Measurements from ENCODE around the gene LY6G6C.

LY6G6C gene

DNA sequence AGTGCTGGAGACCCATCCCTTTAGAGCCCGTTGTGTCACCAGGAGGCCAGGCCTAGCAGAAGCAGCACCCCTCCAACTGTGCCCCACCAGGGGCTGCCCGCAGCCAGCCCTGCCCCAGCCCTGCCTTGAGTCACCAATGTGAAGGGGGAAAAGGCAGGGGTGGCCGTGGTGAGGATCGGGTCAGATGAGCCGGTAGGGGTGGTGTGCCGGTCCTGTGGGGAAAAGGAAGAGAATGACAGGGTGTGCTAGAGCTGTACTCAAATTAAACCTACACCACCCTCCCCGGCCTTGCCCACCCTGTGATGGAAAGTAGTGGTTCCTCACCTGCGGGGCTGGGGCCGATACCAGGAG is 44.0 kb upstream of the LY6G6C start:
- Histone ChIP-seq H3K27ac (no peak overlapping the region), H3K4me3 (no peak overlapping the region)
- DNase-seq (ENCODE audit: low spot score) = no peak
- TF ChIP-seq, protein P1, sequence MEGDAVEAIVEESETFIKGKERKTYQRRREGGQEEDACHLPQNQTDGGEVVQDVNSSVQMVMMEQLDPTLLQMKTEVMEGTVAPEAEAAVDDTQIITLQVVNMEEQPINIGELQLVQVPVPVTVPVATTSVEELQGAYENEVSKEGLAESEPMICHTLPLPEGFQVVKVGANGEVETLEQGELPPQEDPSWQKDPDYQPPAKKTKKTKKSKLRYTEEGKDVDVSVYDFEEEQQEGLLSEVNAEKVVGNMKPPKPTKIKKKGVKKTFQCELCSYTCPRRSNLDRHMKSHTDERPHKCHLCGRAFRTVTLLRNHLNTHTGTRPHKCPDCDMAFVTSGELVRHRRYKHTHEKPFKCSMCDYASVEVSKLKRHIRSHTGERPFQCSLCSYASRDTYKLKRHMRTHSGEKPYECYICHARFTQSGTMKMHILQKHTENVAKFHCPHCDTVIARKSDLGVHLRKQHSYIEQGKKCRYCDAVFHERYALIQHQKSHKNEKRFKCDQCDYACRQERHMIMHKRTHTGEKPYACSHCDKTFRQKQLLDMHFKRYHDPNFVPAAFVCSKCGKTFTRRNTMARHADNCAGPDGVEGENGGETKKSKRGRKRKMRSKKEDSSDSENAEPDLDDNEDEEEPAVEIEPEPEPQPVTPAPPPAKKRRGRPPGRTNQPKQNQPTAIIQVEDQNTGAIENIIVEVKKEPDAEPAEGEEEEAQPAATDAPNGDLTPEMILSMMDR (IDR thresholded peaks at IDR 0.05) = no peak

DNA sequence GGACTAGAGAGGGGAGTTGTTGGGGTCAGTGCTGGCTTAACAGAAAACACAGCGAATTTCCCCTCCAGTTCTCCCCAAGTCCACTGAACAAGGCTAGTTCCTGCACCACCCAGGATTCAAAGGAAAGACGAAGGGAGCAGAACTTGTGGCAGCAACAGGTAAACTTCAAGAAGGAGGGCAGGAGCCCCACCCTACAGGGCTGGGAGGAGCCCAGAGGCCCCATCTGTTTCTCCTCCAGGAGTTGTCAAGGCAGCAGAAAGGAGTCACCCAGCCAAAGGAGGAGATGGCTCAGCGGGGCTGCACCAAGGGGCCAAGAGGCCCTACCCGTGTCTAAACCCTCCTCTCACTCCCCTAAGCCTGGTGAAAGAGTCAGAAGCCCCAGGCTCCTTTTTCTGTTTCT is 42.7 kb upstream of the LY6G6C start:
- no peak overlapping the region for H3K4me3 ChIP-seq
- TF ChIP-seq, protein P1 (IDR thresholded peaks at IDR 0.05) = no peak
- H3K27ac ChIP-seq = no peak overlapping the region
- DNase-seq (ENCODE audit: low spot score) = no peak

DNA sequence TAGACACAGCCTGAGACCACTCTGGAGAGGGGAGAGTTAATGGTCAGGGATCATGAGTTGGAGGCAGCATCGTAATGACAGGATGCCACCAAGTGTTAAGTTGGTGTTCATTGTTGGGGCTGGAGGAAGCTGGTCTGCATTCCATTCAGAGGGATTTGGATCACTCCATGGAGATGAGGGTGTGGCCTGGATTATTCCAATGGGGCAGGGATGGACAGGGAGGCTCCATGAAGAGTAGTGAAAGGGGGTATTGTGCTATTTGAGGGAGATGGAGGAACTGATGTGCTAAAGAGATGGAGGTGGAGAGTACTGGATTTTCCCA is 42.0 kb upstream of the LY6G6C start:
- no peak overlapping the region for H3K4me3 ChIP-seq
- TF ChIP-seq, protein P1 (IDR thresholded peaks at IDR 0.05) = no peak
- no peak for DNase-seq (ENCODE audit: low spot score)
- no peak overlapping the region for H3K27ac ChIP-seq

DNA sequence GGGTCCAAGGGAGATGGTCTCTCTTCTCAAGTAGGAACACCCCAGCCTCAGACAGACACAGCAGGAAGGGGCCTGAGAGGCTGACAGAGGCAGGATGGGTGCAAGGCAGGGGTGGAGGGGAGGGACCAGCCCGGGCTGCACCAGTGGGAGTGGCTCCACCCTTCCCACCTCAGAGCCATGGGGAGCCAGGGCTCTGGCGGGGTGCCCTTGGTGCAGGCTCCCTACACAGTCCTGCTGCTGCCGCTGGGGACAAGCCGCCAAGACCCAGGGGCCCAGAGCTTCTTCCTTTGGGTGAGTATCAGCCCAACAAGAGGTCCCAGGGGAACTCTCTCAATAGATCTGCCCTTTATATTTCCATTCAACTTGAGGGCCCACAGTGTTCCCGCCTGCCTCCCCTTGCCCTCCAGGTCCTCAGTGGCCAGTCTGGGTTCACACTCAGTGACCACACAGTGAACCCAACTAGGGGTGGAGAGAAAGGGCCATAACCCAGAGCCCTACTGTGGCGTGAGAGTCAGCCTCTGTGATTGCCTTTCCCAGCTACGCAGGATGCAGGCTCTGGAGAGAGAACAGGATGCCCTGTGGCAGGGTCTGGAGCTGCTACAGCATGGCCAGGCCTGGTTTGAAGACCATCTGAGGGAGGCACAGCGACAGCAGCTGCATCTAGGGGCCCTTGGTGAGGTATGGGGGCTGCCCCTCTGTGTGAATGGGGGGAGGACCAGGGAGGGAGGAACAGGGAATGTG is 41.5 kb upstream of the LY6G6C start:
- no peak overlapping the region for H3K27ac ChIP-seq

DNA sequence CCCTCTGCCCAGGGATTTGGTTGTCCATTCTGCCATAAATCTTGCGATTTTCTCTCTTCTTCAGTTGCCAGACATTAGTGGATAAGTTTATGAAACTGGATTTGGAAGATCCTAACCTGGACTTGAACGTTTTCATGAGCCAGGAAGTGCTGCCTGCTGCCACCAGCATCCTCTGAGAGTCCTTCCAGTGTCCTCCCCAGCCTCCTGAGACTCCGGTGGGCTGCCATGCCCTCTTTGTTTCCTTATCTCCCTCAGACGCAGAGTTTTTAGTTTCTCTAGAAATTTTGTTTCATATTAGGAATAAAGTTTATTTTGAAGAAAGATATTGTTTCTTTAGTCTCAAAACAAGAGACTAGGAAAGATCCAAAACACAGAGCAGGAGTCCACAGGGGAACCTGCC is 40.8 kb upstream of the LY6G6C start, which contains the start of gene SAPCD1:
TSS of gene SAPCD1 (plus strand) at position 301 of the 400 bp plus-strand sequence. CDS start 399 bp downstream, outside the sequence.
- Histone ChIP-seq H3K27ac (no peak within 1 kb of the TSS), H3K4me3 (no peak within 1 kb of the TSS)
- no peak for DNase-seq (ENCODE audit: low spot score)
- TF ChIP-seq, protein P1 (IDR thresholded peaks at IDR 0.05) = no peak

More for the DNA sequence above, 41.5 kb upstream of the LY6G6C start:
- DNase-seq (ENCODE audit: low spot score) = no peak
- TF ChIP-seq, protein P1 (IDR thresholded peaks at IDR 0.05) = no peak
- no peak overlapping the region for H3K4me3 ChIP-seq

DNA sequence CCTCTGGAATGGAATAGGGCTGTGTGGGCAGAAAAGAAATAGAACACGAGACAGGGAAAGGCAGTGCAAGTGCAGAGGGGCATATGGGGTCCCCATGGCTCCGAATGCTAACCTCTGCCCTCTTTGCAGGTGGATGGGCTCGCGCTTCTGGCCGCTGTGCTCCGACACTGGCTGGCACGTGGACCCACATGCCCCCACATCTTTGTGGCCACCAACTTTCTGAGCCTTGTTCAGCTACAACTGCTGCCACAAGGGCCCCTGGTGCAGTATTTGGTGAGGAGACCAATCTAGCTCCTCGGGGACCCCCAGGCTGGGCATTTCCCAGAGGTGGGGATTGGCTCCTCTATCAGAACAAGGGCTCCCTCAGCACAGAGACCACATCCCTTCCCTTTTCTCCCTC is 39.8 kb upstream of the LY6G6C start:
- no peak overlapping the region for H3K4me3 ChIP-seq
- TF ChIP-seq, protein P1 (IDR thresholded peaks at IDR 0.05) = no peak
- DNase-seq (ENCODE audit: low spot score) = no peak
- no peak overlapping the region for H3K27ac ChIP-seq

DNA sequence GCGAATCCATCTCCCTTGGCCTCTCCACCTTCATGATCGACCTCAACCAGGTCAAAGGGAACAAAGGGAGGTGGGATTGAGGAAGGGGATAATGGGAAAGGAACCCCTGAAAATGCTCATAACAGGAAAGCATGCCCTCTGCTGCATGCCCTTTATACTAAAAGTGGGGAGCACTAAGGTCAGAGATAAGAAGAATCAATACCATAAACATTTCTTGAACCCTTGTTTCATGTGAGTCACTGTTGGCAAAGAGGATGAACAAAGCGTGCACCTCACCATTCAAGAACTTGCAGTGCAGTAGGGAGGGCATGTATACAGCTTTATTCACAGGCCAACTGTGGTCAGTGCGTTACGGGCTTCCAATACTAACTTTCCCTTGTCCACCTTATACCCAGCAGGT is 39.2 kb upstream of the LY6G6C start:
- DNase-seq (ENCODE audit: low spot score) = no peak
- H3K27ac ChIP-seq = no peak overlapping the region
- TF ChIP-seq, protein P1 (IDR thresholded peaks at IDR 0.05) = no peak
- no peak overlapping the region for H3K4me3 ChIP-seq
